T-helper 2 cell treated with Interferon-gamma antibody and Interleukin-4, amounts not matched to agents 5 μg/mL and 100 μg/mL, for 36 hours (primary cell): Measurements from ENCODE around the gene KIAA1328.

Experiments used
- DNase-seq: peaks from one replicate; pipeline ENCODE4 v3.0.0; 2021; ENCODE audit warnings: low spot score
- H3K27ac Mint-ChIP-seq: one replicate; pipeline ENCODE4 v1.8.0; 2021; ENCODE audit warnings: mild to moderate bottlenecking, mixed read lengths
- H3K27me3 Mint-ChIP-seq: one replicate; pipeline ENCODE4 v1.8.0; 2021; ENCODE audit warnings: low read depth, mixed read lengths
- H3K36me3 Mint-ChIP-seq: one replicate; pipeline ENCODE4 v1.8.0; 2021; ENCODE audit warnings: low read depth, mixed read lengths
- H3K4me1 Mint-ChIP-seq: one replicate; pipeline ENCODE4 v1.8.0; 2021; ENCODE audit warnings: low read depth, mixed read lengths
- H3K4me3 Mint-ChIP-seq: one replicate; pipeline ENCODE4 v1.8.0; 2022; ENCODE audit warnings: mild to moderate bottlenecking, moderate library complexity, mixed read lengths
- H3K9me3 Mint-ChIP-seq: one replicate; pipeline ENCODE4 v1.8.0; 2021; ENCODE audit warnings: mixed read lengths

The KIAA1328 gene

GRCh38 chr18:36963464-36963863, 134.5 kb downstream of the KIAA1328 start:
- Mint-ChIP-seq H3K4me3 (no peak overlapping the region), H3K36me3 (peaks cover 7% of the 10 kb centered on the region), H3K4me1 (no peaks in the 10 kb centered on the region), H3K9me3 (peaks cover 21% of the 10 kb centered on the region), H3K27me3 (no peaks in the 10 kb centered on the region), H3K27ac (no peak overlapping the region)
- DNase-seq = no peak

DNA sequence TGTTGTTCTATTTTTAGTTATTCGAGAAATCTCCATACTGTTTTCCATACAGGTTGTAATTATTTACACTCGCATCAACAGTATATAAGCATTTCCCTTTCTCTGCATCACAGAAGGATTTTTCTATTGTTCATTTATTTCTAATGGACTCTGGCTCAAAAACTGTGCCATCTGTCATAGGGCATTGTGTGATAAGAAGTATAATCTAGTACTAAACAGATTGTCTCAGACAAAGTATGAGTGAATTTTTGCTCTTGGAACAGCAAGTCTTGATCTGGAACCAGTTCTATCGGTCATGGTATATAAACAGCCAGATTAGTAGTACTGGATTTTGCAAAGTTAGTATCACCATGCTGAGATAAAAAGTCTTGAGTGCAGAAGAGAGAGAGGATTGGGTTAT, 145.8 kb downstream of the KIAA1328 start:
- Mint-ChIP-seq H3K36me3 (no peaks in the 10 kb centered on the region), H3K9me3 (peaks cover 18% of the 10 kb centered on the region), H3K27me3 (no peaks in the 10 kb centered on the region), H3K4me1 (no peaks in the 10 kb centered on the region), H3K27ac (no peak overlapping the region), H3K4me3 (no peak overlapping the region)
- DNase-seq = no peak

DNA sequence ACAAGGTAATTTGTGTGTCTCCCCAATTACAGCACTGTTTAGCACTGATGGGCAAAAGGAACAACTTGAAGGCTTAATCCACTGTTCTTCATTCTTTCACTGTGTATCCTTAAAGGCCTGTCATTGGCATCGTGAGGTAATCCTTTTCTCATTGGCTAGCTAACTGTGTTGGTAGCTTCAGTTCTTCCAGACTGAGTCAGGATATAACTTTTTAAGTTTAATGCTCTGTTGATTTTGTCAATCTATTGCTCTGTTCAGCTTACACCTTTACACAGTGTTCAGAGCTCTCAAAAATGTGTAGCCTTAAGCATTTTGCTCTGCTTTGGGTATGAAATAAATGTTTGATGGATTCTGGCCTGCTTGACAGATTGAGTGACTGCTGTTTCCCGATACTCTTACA, 148.2 kb downstream of the KIAA1328 start:
- H3K9me3 Mint-ChIP-seq = peaks cover 8% of the 10 kb centered on the region
- no peak overlapping the region for H3K27ac Mint-ChIP-seq
- H3K27me3 Mint-ChIP-seq = no peaks in the 10 kb centered on the region
- no peak overlapping the region for H3K4me3 Mint-ChIP-seq
- DNase-seq = no peak
- H3K4me1 Mint-ChIP-seq = no peaks in the 10 kb centered on the region
- no peaks in the 10 kb centered on the region for H3K36me3 Mint-ChIP-seq

DNA sequence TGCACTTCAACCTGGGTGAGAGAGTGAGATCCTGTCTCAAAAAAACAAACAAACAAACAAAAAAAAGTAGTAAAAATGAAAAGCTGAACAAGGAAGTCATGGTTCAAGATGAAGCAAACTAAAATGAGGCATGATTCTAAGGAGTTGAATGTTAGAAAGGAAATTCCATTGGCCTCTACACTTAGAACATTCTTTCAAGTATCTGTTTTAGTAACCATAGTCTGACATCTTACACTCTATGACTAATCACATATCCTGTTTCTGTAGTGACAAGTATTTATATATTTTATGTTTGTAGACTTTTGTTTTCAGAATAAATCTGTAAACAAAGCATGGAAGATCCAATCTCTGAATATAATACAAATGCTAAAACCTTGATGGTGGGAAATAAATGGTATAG, 164.1 kb downstream of the KIAA1328 start:
- H3K27ac Mint-ChIP-seq = no peak overlapping the region
- H3K27me3 Mint-ChIP-seq = no peaks in the 10 kb centered on the region
- peaks cover 2% of the 10 kb centered on the region for H3K36me3 Mint-ChIP-seq
- H3K4me3 Mint-ChIP-seq = no peak overlapping the region
- H3K9me3 Mint-ChIP-seq = peaks cover 23% of the 10 kb centered on the region
- no peak for DNase-seq
- no peaks in the 10 kb centered on the region for H3K4me1 Mint-ChIP-seq

- H3K27me3 Mint-ChIP-seq = no peaks in the 10 kb centered on the region
- peaks cover 6% of the 10 kb centered on the region for H3K9me3 Mint-ChIP-seq
- no peak for DNase-seq
- H3K4me3 Mint-ChIP-seq = no peak overlapping the region
- H3K4me1 Mint-ChIP-seq = peaks cover 4% of the 10 kb centered on the region
- no peaks in the 10 kb centered on the region for H3K36me3 Mint-ChIP-seq
- H3K27ac Mint-ChIP-seq = no peak overlapping the region
Observed at GRCh38 chr18:37006742-37007141, 177.8 kb downstream of the KIAA1328 start.

DNA sequence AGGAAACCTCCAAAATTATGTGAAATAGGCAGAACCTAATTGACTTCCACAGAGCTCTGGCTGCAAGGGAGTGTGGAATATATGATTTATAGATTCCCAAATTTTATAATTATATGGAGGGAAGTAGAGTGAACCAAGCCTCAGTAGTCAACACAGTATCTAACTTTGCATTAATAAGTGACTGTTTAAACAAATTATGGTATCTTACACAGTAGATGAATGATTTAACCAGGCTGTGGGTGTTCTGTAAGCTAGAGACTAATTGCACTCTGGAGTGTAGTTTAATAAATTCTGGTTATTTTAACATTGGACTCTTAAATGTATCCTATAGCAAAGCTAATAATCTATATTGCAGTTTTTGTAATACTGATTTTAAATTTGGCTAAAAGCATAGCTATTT, 183.5 kb downstream of the KIAA1328 start:
- DNase-seq = no peak
- Mint-ChIP-seq H3K36me3 (no peaks in the 10 kb centered on the region), H3K4me3 (no peak overlapping the region), H3K4me1 (no peaks in the 10 kb centered on the region), H3K27me3 (no peaks in the 10 kb centered on the region), H3K9me3 (peaks cover 27% of the 10 kb centered on the region), H3K27ac (no peak overlapping the region)

DNA sequence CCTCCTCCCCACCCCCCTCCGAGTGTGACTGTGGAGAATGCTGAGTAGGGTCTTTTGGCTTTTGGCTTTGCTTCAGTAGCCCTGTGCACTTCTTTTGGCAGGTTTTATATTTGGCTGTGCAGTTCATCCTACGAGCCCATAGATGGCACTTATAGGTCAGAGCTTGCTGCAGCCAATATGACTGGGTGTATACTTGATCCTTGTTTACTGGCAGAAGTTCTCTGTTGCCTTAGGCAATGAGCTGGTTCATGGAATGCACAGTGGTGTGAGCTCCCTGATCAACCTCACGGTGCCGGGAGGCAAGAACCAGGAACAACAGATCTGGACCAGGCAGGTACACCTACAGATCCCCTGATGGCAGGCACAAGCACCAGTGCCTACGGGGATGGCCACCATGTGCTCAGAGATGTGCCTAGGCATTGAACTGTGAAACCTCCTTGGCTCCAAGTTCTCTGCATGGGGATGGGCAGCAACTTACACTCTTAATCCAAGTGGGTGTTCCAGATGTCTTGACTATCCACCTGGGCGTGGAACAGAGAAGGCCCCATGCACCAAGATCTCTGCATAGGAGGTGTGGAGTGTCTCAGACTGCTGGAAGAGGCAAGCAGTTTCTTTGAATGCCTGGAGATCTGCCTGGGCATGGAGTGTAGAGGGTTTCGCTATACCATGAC, 190.4 kb downstream of the KIAA1328 start:
- Mint-ChIP-seq H3K36me3 (peaks cover 5% of the 10 kb centered on the region), H3K4me1 (no peaks in the 10 kb centered on the region), H3K4me3 (no peak overlapping the region), H3K27ac (no peak overlapping the region), H3K9me3 (peaks cover 48% of the 10 kb centered on the region), H3K27me3 (no peaks in the 10 kb centered on the region)
- no peak for DNase-seq

DNA sequence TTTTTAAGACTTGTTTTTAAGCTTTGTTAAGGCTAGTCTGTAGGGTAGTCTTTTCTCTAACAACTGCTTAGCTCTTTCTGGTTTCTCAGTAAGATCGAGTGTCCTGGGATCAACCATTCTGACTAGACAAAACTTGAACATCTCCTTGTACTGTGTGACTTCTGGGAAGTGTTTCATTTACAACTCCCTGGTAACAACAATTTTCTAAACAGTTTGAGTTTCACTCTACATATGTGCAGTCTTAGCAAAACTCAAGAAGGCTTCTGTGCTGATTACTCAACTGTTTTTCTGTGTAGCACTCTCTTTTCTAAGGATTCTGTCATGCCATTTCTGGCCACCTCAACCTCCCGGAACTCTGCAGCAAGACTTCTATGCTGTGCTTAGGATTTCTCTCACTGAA, 204.5 kb downstream of the KIAA1328 start:
- no peaks in the 10 kb centered on the region for H3K36me3 Mint-ChIP-seq
- no peak for DNase-seq
- no peak overlapping the region for H3K4me3 Mint-ChIP-seq
- H3K9me3 Mint-ChIP-seq = peaks cover 42% of the 10 kb centered on the region
- no peaks in the 10 kb centered on the region for H3K27me3 Mint-ChIP-seq
- no peak overlapping the region for H3K27ac Mint-ChIP-seq
- H3K4me1 Mint-ChIP-seq = no peaks in the 10 kb centered on the region

DNA sequence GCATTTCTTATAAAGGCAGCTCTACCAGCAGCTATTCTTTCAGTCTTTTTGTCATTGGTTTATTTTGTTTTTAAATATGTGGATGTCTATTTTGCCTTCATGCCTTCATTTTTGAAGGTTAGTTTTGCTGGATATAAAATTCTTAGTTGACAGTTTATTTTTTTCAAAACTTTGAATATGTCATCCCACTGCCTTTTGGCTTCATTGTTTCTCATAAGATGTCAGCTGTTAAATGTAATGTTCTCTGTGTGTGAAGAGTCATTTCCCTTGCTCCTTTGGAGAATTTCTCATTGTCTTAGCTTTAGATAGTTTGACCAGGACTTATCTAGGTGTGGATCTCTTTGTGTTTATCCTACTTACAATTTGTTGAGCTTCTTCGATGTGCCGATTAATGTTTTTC, 213.5 kb downstream of the KIAA1328 start:
- Mint-ChIP-seq H3K27me3 (no peaks in the 10 kb centered on the region), H3K4me3 (no peak overlapping the region), H3K9me3 (peaks cover 40% of the 10 kb centered on the region), H3K36me3 (peaks cover 8% of the 10 kb centered on the region), H3K27ac (no peak overlapping the region), H3K4me1 (no peaks in the 10 kb centered on the region)
- no peak for DNase-seq

- peaks cover 25% of the 10 kb centered on the region for H3K9me3 Mint-ChIP-seq
- no peaks in the 10 kb centered on the region for H3K36me3 Mint-ChIP-seq
- H3K4me1 Mint-ChIP-seq = no peaks in the 10 kb centered on the region
- no peak overlapping the region for H3K27ac Mint-ChIP-seq
- no peak overlapping the region for H3K4me3 Mint-ChIP-seq
- no peaks in the 10 kb centered on the region for H3K27me3 Mint-ChIP-seq
- no peak for DNase-seq
Observed at GRCh38 chr18:37055137-37055802, 226.3 kb downstream of the KIAA1328 start.

GRCh38 chr18:37064187-37064586, 235.3 kb downstream of the KIAA1328 start:
- H3K4me1 Mint-ChIP-seq = no peaks in the 10 kb centered on the region
- H3K36me3 Mint-ChIP-seq = no peaks in the 10 kb centered on the region
- no peak overlapping the region for H3K4me3 Mint-ChIP-seq
- no peaks in the 10 kb centered on the region for H3K27me3 Mint-ChIP-seq
- no peak overlapping the region for H3K27ac Mint-ChIP-seq
- DNase-seq = no peak
- peaks cover 3% of the 10 kb centered on the region for H3K9me3 Mint-ChIP-seq

GRCh38 chr18:37065254-37065653, 236.3 kb downstream of the KIAA1328 start:
- DNase-seq = no peak
- Mint-ChIP-seq H3K27ac (no peak overlapping the region), H3K27me3 (no peaks in the 10 kb centered on the region), H3K4me1 (no peaks in the 10 kb centered on the region), H3K36me3 (no peaks in the 10 kb centered on the region), H3K4me3 (no peak overlapping the region), H3K9me3 (no peaks in the 10 kb centered on the region)

GRCh38 chr18:37084912-37085311, 256.0 kb downstream of the KIAA1328 start:
- no peak for DNase-seq
- no peaks in the 10 kb centered on the region for H3K4me1 Mint-ChIP-seq
- no peaks in the 10 kb centered on the region for H3K36me3 Mint-ChIP-seq
- no peak overlapping the region for H3K4me3 Mint-ChIP-seq
- no peaks in the 10 kb centered on the region for H3K27me3 Mint-ChIP-seq
- peaks cover 12% of the 10 kb centered on the region for H3K9me3 Mint-ChIP-seq
- no peak overlapping the region for H3K27ac Mint-ChIP-seq

DNA sequence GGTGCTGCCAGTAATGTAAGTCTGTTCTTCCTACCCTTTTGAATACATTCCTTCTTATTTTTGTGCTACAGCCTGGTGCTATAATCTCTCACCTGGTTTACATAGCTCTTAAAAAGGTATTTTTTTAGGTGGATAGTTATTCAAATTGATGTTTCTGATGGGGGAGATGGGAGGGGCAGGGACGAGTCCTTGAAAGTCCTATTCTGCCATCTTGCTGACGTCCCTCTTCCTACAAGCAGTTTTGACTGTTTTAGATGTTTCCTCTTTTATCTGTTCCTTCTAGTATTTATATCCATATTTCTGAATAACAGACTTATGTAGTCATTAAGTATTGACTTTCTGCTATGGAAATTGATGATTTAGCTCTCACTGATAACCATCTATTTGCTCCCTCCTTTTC, 256.4 kb downstream of the KIAA1328 start:
- H3K9me3 Mint-ChIP-seq = peaks cover 13% of the 10 kb centered on the region
- no peaks in the 10 kb centered on the region for H3K4me1 Mint-ChIP-seq
- H3K4me3 Mint-ChIP-seq = no peak overlapping the region
- no peaks in the 10 kb centered on the region for H3K27me3 Mint-ChIP-seq
- H3K27ac Mint-ChIP-seq = no peak overlapping the region
- no peaks in the 10 kb centered on the region for H3K36me3 Mint-ChIP-seq
- no peak for DNase-seq
